NB4 (cell line): ENCODE measurements around the gene OTOP1.
"Not testable (repeated sequence)": the region's sequence is repeated elsewhere in the genome, so short reads cannot be mapped to it uniquely, and the experiment has no call there.

ENCODE experiments used
- DNase-seq: peaks from one replicate; pipeline ENCODE4 v3.0.0; 2010; ENCODE audit warnings: low read depth
- H3K4me3 ChIP-seq: one replicate; pipeline ENCODE4 v1.5.1; 2011; ENCODE audit warnings: mild to moderate bottlenecking, low read depth, low read length, moderate library complexity
- CTCF ChIP-seq: IDR thresholded peaks from one replicate; pipeline ENCODE4 v1.5.1; 2012; ENCODE audit warnings: low read depth, low read length
- MAX ChIP-seq: IDR thresholded peaks from 2 replicates; pipeline ENCODE4 v1.6.1; 2011; ENCODE audit warnings: low read depth, low read length
- MYC ChIP-seq: IDR thresholded peaks from 2 replicates; pipeline ENCODE4 v1.6.1; 2011; ENCODE audit warnings: low read depth, low read length
- POLR2A ChIP-seq: IDR thresholded peaks from 2 replicates; pipeline ENCODE4 v1.6.1; 2011; ENCODE audit warnings: mild to moderate bottlenecking; ENCODE audit not compliant: insufficient read length; ENCODE audit errors: extremely low read depth

The OTOP1 gene

GRCh38 chr4:4203688-4204400 lies 22.9 kb downstream of the OTOP1 start:
- H3K4me3 ChIP-seq, result no peak overlapping the region
- TF ChIP-seq MYC (no peak), MAX (no peak), POLR2A (no peak), CTCF (no peak)
- no peak for DNase-seq

GRCh38 chr4:4202510-4202909 lies 24.2 kb downstream of the OTOP1 start:
- DNase-seq, result no peak

GRCh38 chr4:4200624-4201023 lies 26.1 kb downstream of the OTOP1 start:
- H3K4me3 ChIP-seq, result no peak overlapping the region
- no peak for TF ChIP-seq CTCF
- TF ChIP-seq MAX, result no peak
- TF ChIP-seq POLR2A, result no peak
- no peak for TF ChIP-seq MYC
- no peak for DNase-seq

More at GRCh38 chr4:4202510-4202909, 24.2 kb downstream of the OTOP1 start:
- TF ChIP-seq CTCF, result no peak
- no peak for TF ChIP-seq POLR2A
- no peak for TF ChIP-seq MYC
- TF ChIP-seq MAX, result no peak
- H3K4me3 ChIP-seq, result no peak overlapping the region

- TF ChIP-seq MYC (no peak), MAX (no peak), CTCF (no peak), POLR2A (no peak)
- DNase-seq, result no peak
- H3K4me3 ChIP-seq, result no peak overlapping the region
Measured at GRCh38 chr4:4195354-4195753, 31.4 kb downstream of the OTOP1 start.

- not testable (repeated sequence) for H3K4me3 ChIP-seq, DNase-seq
Measured at GRCh38 chr4:4188557-4188956, 38.2 kb downstream of the OTOP1 start.

- no peak overlapping the region for H3K4me3 ChIP-seq
- no peak for DNase-seq
- no peak for TF ChIP-seq MYC
- TF ChIP-seq MAX, result no peak
- TF ChIP-seq POLR2A, result no peak
Measured at GRCh38 chr4:4185528-4185927, 41.2 kb downstream of the OTOP1 start.
